GM12891 (cell line): ENCODE results near the gene PRPF38B.

Experiments
- DNase-seq: peaks from one replicate; pipeline ENCODE4 v3.0.0; 2011; ENCODE audit warnings: low spot score; ENCODE audit not compliant: insufficient read length
- FAIRE-seq: peaks from 2 replicates; lab custom pipeline; 2011; peaks lifted over from hg19 to GRCh38; lab: Jason Lieb, UNC
- PAX5 ChIP-seq: IDR thresholded peaks from 2 replicates; pipeline ENCODE4 v1.6.1; 2011; ENCODE audit warnings: low read length, moderate library complexity, mild to moderate bottlenecking; ENCODE audit not compliant: insufficient read depth, severe bottlenecking
- POLR2A ChIP-seq: IDR thresholded peaks from 2 replicates; pipeline ENCODE4 v1.6.1; 2011; ENCODE audit warnings: low read depth, low read length, control low read depth
- POLR2AphosphoS5 ChIP-seq: IDR thresholded peaks from 2 replicates; pipeline ENCODE4 v1.6.1; 2011; ENCODE audit warnings: low read depth, low read length, control low read depth
- POU2F2 ChIP-seq: IDR thresholded peaks from 2 replicates; pipeline ENCODE4 v1.6.1; 2011; ENCODE audit warnings: low read depth, mild to moderate bottlenecking, control low read depth, low read length, moderate library complexity
- SPI1 ChIP-seq: IDR thresholded peaks from 2 replicates; pipeline ENCODE4 v1.6.1; 2011; ENCODE audit warnings: low read depth, low read length, control low read depth
- TAF1 ChIP-seq: IDR thresholded peaks from 2 replicates; pipeline ENCODE4 v1.6.1; 2011; ENCODE audit warnings: low read depth, low read length, control low read depth

Gene PRPF38B

DNA sequence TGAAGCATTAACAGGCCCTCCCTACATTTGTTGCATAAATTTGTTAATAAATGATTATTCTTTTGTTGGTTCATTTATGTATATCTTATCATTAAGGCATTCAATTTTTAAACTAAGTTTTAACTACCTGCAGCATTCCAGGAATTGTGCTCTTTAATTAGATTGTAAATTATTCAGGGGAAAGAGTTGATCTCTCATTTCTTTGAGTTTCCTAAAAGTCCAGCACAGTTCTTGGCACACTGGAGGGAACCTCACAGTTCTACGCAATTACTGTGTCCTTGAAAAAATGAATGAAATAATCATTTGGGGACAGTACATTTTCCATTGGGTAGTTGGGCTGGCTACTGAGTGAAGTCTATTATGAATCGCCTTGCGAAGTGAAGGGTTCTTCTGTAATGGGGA lies 53.9 kb downstream of the PRPF38B start:
- TF ChIP-seq POLR2A (no peak), PAX5 (no peak), SPI1 (no peak), TAF1 (no peak), POLR2AphosphoS5 (no peak), POU2F2 (no peak)
- no peak for DNase-seq
- FAIRE-seq, result no peak

DNA sequence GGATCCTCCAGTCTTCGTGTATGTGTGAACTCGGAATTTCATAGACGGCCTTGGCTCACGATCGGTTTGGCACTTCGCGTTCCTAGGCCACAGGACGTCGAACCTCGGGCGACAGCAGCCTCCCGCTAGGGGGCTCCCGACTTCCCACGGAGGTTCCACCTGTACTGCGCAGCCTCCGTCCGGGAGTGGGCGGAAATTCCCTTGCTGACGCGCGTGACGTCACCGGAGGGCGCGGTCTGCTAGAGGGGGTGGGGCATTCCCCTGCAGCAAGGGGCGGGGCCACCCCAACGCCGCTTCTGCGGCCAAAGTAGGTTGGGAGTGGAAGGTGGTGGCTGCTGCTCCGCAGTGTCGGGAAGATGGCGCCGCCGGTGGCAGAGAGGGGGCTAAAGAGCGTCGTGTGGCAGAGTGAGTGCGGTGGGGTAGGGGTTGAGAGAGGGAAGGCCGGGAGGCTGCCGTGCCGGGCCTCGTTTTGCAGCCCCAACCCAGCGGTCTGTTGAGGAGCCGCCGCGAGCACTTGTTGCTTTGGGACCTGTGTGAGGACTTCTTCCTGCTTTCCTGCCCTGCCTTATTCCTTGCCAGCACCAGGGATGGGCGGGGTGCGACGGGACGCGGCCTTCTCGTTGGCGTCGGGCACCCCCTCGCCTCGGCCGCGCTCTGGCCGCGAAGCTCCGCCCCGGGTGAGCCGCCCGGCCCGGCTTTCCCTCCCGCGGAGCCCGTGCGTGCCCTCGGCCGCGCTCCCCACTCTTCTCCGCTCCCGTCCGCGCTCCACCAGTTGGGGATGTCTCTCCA lies 54.5 kb downstream of the PRPF38B start, which contains the start of gene STXBP3:
STXBP3 (plus strand) TSS at position 293 of the 789 bp plus-strand sequence; CDS start at position 357, 64 bp downstream.
- DNase-seq (peak; percentile 81), FAIRE-seq (peak; percentile 100)
- TF ChIP-seq PAX5 (peak; percentile 11), POLR2AphosphoS5 (peak; percentile 93), POLR2A (peak; percentile 90), TAF1 (peak; percentile 83), SPI1 (no peak), POU2F2 (no peak; the same call in 1 of the 2 replicates)

DNA sequence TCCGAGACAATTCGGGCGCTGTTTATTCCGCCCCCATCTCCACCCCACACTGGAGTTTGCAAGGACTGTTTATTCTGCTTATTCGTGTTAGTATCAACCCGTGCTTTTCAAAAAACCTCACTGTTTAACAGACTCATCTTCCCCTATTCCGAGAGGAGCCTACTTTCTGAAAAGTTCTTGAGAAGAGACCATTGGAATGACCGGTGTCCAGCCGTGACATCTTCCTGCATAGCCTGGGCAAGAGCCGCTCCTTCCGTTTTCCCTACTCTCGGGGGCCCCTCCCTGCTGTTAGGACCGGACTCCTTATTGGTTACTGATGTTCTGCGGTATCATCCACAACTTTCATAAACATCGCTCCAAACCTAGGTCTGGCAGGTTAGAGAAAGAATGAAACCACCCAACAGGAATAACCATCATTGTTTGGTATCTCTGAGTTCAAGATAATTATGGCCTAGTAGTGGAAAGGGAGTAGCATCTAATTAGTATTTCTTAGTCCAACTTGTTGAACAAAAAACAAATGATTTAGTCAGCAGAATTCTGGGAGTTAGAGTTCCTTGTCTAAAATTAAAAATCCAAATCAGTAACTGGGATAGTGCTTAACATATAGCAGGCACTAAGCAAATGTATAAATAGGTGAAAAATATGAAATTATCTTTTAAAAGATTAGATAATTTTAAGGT lies 55.2 kb downstream of the PRPF38B start:
- DNase-seq (no peak), FAIRE-seq (no peak)
- TF ChIP-seq POLR2AphosphoS5 (no peak), TAF1 (0 out of 2 replicates have a peak, but pooled peaks have one; percentile 34), SPI1 (no peak)

DNA sequence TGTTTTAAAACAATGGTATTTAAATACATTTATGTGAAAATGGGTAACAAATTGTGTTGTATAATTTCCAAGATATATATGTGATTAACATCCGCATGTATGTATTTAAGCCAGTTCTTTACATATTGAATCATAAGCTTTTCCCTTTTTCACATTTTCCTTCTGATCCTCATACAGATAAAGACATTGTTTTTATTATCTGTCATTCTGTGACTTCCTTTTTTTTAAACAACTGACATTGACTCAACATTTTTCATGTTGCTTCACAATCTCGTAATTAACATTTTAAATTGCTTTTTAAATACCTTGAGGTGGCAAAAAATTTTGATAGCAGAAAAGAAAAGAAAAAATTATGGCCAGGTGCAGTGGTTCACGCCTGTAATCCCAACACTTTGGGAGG lies 55.8 kb downstream of the PRPF38B start:
- DNase-seq, result no peak
- TF ChIP-seq TAF1 (no peak), POLR2AphosphoS5 (no peak), POLR2A (no peak), SPI1 (no peak), POU2F2 (no peak), PAX5 (no peak)
- FAIRE-seq, result no peak

DNA sequence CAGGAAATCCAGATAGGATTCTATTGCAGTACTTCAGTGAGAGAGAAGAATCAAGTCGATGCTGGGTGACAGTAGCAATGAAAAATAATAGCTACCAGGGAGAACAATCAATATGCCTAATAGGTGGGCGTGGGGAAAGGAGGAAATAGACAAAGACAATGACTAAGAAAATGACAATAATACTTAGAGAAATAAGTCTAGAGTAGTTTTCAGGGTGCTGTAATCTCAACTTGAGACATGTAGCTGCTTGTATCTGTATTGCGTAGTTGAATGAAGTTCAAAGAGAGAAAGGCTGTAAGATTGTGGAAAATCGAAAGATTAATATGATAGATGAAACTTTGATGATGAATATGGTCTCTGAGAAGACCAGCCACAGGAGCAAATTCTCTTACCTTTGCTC lies 57.0 kb downstream of the PRPF38B start:
- TF ChIP-seq POLR2AphosphoS5 (no peak), SPI1 (no peak), TAF1 (no peak), PAX5 (no peak), POLR2A (no peak), POU2F2 (no peak)
- no peak for DNase-seq
- no peak for FAIRE-seq

DNA sequence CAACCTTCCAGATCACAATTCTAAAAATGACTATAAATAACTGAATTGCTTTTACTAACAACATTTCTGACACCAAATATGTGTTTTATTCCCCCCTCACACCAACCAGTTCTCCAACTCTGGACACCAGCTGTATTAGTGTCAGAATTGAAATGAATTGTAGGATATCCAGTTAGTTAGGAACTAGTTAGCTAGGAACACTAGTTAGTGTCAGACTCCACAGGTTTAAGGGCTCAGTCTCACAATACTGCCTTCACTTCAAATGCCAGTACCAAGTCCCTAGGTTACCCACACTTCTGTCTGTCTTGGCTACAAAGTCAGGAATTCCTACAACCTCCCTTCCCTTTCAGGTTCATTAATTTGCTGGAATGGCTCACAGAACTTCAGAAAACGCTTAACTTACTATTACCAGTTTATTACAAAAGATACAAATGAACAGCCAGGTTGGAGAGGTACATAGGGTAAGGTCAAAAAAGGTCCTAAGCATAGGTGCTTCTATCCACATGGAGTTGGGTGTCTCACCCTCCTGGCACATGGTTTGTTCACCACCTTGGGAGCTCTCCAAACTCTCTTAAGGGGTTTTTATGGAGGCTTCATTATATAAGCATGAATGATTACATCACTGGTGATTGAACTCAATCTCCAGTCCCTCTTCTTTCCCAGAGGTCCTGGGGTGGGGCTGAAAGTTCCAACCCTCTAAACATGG lies 58.5 kb downstream of the PRPF38B start:
- no peak for FAIRE-seq
- no peak for TF ChIP-seq PAX5
- TF ChIP-seq SPI1, result no peak
- no peak for TF ChIP-seq POLR2AphosphoS5
- TF ChIP-seq TAF1, result no peak
- TF ChIP-seq POU2F2, result no peak

More for the DNA sequence above, 58.5 kb downstream of the PRPF38B start:
- DNase-seq, result no peak
